Small intestine (tissue), 7 donors: ENCODE data around the gene NECTIN4. TPM values are rescaled to one million over a fixed set of nuclear protein-coding genes. Genes with fewer than 3 reads are reported as not detected.

ENCODE experiments used
- DNase-seq, 2 donors: peaks; one replicate each; pipeline versions ENCODE4 v3.0.0 to v3.0.0-alpha.2; 2013
- FAIRE-seq: peaks from 2 replicates; lab custom pipeline; 2012; peaks lifted over from hg19 to GRCh38; lab: Jason Lieb, UNC
- H3K27ac ChIP-seq, 3 donors: one replicate each; pipeline ENCODE4 v1.5.1; 2013; ENCODE audit warnings: low read length in 2 of 3, mild to moderate bottlenecking in 2 of 3, control low read depth in 1 of 3, inconsistent platforms in 1 of 3, low read depth in 1 of 3, moderate library complexity in 1 of 3
- H3K27me3 ChIP-seq, 3 donors: one replicate each; pipeline ENCODE4 v1.6.1; 2013; ENCODE audit warnings: low read length in 3 of 3, inconsistent platforms in 1 of 3; ENCODE audit not compliant: control insufficient read depth in 3 of 3, insufficient read depth in 3 of 3
- H3K36me3 ChIP-seq, 3 donors: one replicate each; pipeline ENCODE4 v1.6.1; 2013; ENCODE audit warnings: low read length in 3 of 3, inconsistent platforms in 1 of 3, low read depth in 1 of 3, mild to moderate bottlenecking in 1 of 3, moderate library complexity in 1 of 3; ENCODE audit not compliant: control insufficient read depth in 3 of 3, insufficient read depth in 2 of 3
- H3K4me1 ChIP-seq, 3 donors: one replicate each; pipeline ENCODE4 v1.6.1; 2013; ENCODE audit warnings: low read length in 2 of 3, inconsistent platforms in 1 of 3, low read depth in 1 of 3, mild to moderate bottlenecking in 1 of 3, moderate library complexity in 1 of 3; ENCODE audit not compliant: control insufficient read depth in 3 of 3, insufficient read depth in 2 of 3
- H3K4me3 ChIP-seq, 3 donors: one replicate each; pipeline ENCODE4 v1.5.1; 2013; ENCODE audit warnings: low read length in 3 of 3, control low read depth in 1 of 3, inconsistent platforms in 1 of 3, low read depth in 1 of 3, mild to moderate bottlenecking in 1 of 3, moderate library complexity in 1 of 3
- H3K9me3 ChIP-seq, 2 donors: one replicate each; pipeline ENCODE4 v1.6.1; 2013; ENCODE audit warnings: low read depth in 1 of 2, low read length in 1 of 2; ENCODE audit not compliant: control insufficient read depth in 2 of 2, insufficient read depth in 1 of 2
- WGBS, 3 donors: extraction: QIAGEN DNeasy Blood & Tissue Kit; methylation state at CpG; one replicate each; pipeline ENCODE4 v1.1.7; 2013; 5-methylcytosine and 5-hydroxymethylcytosine counted together
- polyA plus RNA-seq, 4 donors: library from polyadenylated mRNA; stranded (reverse) in 3 of 4; unstranded in 1 of 4; fragments of 200-250 nt in 3 of 4; fragments of 120-200 nt in 1 of 4; gene quantifications; one replicate each; pipeline versions ENCODE4 v1.2.1 to v1.2.3, GENCODE V29; 2013
- donor health status: healthy with polysubstance abuse.
- donor health status: control.
- donor health status: control.
- donor health status: Bipolar disorder and iron deficiency.
- donor health status: healthy.

Gene NECTIN4
- polyA plus RNA-seq, 4 donors: 0.22 to 1.0 (median 0.93) TPM; not detected in 1

- H3K27ac ChIP-seq: no peak overlapping the region
- H3K4me3 ChIP-seq: no peak overlapping the region
- peaks cover 0 to 6% (median 0%) of the 10 kb centered on the region in 3 donors for H3K36me3 ChIP-seq
- peaks cover 0 to 8% (median 0%) of the 10 kb centered on the region in 3 donors for H3K27me3 ChIP-seq
- H3K4me1 ChIP-seq: peaks cover 0 to 2% (median 0%) of the 10 kb centered on the region in 3 donors
- no peak for DNase-seq
- no peak for FAIRE-seq
- H3K9me3 ChIP-seq: no peaks in the 10 kb centered on the region
Measured at GRCh38 chr1:161076410-161076809, 12.9 kb downstream of the NECTIN4 start.

- Histone ChIP-seq H3K36me3 (peaks cover 0 to 6% (median 0%) of the 10 kb centered on the region in 3 donors), H3K9me3 (peaks cover 0 to 4% of the 10 kb centered on the region in 2 donors), H3K27ac (no peak overlapping the region), H3K4me1 (no peaks in the 10 kb centered on the region), H3K27me3 (peaks cover 0 to 8% (median 0%) of the 10 kb centered on the region in 3 donors), H3K4me3 (no peak overlapping the region)
- 83 to 92% (median 85%) methylated on average over 12 of the region's 12 CpGs for WGBS, 3 donors
- DNase-seq (no peak), FAIRE-seq (no peak)
Measured at GRCh38 chr1:161074676-161075368, 14.5 kb downstream of the NECTIN4 start.

GRCh38 chr1:161073474-161074121 lies 15.8 kb downstream of the NECTIN4 start:
- peak in 1 of 2 donors; percentile 64 for DNase-seq
- Histone ChIP-seq H3K9me3 (peaks cover 0 to 4% of the 10 kb centered on the region in 2 donors), H3K27ac (no peak overlapping the region), H3K4me3 (no peak overlapping the region), H3K27me3 (no peaks in the 10 kb centered on the region), H3K4me1 (no peaks in the 10 kb centered on the region), H3K36me3 (peaks cover 0 to 6% (median 0%) of the 10 kb centered on the region in 3 donors)
- no peak for FAIRE-seq
- 37 to 62% (median 48%) methylated on average over 7 of the region's 7 CpGs for WGBS, 3 donors

GRCh38 chr1:161072751-161073449 lies 16.5 kb downstream of the NECTIN4 start:
- peaks cover 0 to 6% (median 0%) of the 10 kb centered on the region in 3 donors for H3K36me3 ChIP-seq
- H3K4me3 ChIP-seq: no peak overlapping the region
- H3K4me1 ChIP-seq: no peaks in the 10 kb centered on the region
- no peaks in the 10 kb centered on the region for H3K27me3 ChIP-seq
- FAIRE-seq (no peak), DNase-seq (no peak)
- peaks cover 0 to 4% of the 10 kb centered on the region in 2 donors for H3K9me3 ChIP-seq
- WGBS, 3 donors: 87 to 94% (median 94%) methylated on average over 16 to 19 of the region's 19 CpGs
- H3K27ac ChIP-seq: no peak overlapping the region

- H3K4me1 ChIP-seq: no peaks in the 10 kb centered on the region
- no peak overlapping the region for H3K4me3 ChIP-seq
- FAIRE-seq (no peak), DNase-seq (peak; percentile 54 to 60)
- no peak overlapping the region for H3K27ac ChIP-seq
- no peaks in the 10 kb centered on the region for H3K27me3 ChIP-seq
- H3K36me3 ChIP-seq: peaks cover 0 to 3% (median 0%) of the 10 kb centered on the region in 3 donors
- WGBS, 3 donors: 63 to 72% (median 67%) methylated on average over 9 of the region's 9 CpGs
- H3K9me3 ChIP-seq: peaks cover 0 to 4% of the 10 kb centered on the region in 2 donors
Measured at GRCh38 chr1:161071886-161072371, 17.4 kb downstream of the NECTIN4 start.

- DNase-seq: no peak
- no peak for FAIRE-seq
- no peak overlapping the region for H3K27ac ChIP-seq
- H3K4me1 ChIP-seq: no peaks in the 10 kb centered on the region
- H3K9me3 ChIP-seq: peaks cover 0 to 4% of the 10 kb centered on the region in 2 donors
- no peaks in the 10 kb centered on the region for H3K36me3 ChIP-seq
- no peak overlapping the region for H3K4me3 ChIP-seq
- 94 to 98% (median 96%) methylated on average over 4 of the region's 4 CpGs for WGBS, 3 donors
- no peaks in the 10 kb centered on the region for H3K27me3 ChIP-seq
Measured at GRCh38 chr1:161070761-161071160, 18.6 kb downstream of the NECTIN4 start.

GRCh38 chr1:161069731-161070270 lies 19.6 kb downstream of the NECTIN4 start, which contains the start of gene ARHGAP30:
ARHGAP30 (minus strand) TSS chr1:161069891; CDS start chr1:161069624, 267 bp downstream.
- DNase-seq: peak in 1 of 2 donors; percentile 72
- WGBS, 3 donors: 57 to 92% (median 64%) methylated on average over 9 of the region's 9 CpGs

GRCh38 chr1:161069241-161069640 lies 20.1 kb downstream of the NECTIN4 start:
- 61 to 83% (median 74%) methylated on average over 9 of the region's 9 CpGs for WGBS, 3 donors
- FAIRE-seq (no peak), DNase-seq (no peak)
- Histone ChIP-seq H3K27me3 (no peaks in the 10 kb centered on the region), H3K4me1 (no peaks in the 10 kb centered on the region), H3K36me3 (no peaks in the 10 kb centered on the region), H3K27ac (peak overlapping the region in 2 of 3 donors; percentile 43 to 89), H3K9me3 (peaks cover 0 to 4% of the 10 kb centered on the region in 2 donors), H3K4me3 (peak overlapping the region; percentile 27 to 61 (median 53))

More at GRCh38 chr1:161069731-161070270, 19.6 kb downstream of the NECTIN4 start, which contains the start of gene ARHGAP30:
- Histone ChIP-seq H3K27me3 (no peaks in the 10 kb centered on the region), H3K9me3 (peaks cover 0 to 4% of the 10 kb centered on the region in 2 donors), H3K27ac (peak within 1 kb of the TSS in 2 of 3 donors; percentile 43 to 89), H3K4me3 (peak within 1 kb of the TSS; percentile 27 to 61 (median 53)), H3K4me1 (no peaks in the 10 kb centered on the region), H3K36me3 (no peaks in the 10 kb centered on the region)
- no peak for FAIRE-seq
